PC-3 (cell line): ENCODE results near the gene KCNV2.

Experiments
- EZH2 ChIP-seq: fragments of 300-600 bp; sonication (generic); IDR thresholded peaks from one replicate; pipeline ENCODE4 v1.6.1; 2017; ENCODE audit warnings: antibody characterized with exemption, mild to moderate bottlenecking, low read length; ENCODE audit not compliant: unreplicated experiment
- EZH2phosphoT487 ChIP-seq: fragments of 300-600 bp; sonication (generic); IDR thresholded peaks from 2 replicates; pipeline ENCODE4 v1.6.1; 2018; ENCODE audit warnings: mild to moderate bottlenecking, antibody characterized with exemption, low read length, borderline replicate concordance
- TF ChIP-seq, protein P1 (sequence below): fragments of 300-600 bp; sonication (generic); conservative IDR thresholded peaks from 2 replicates; pipeline ENCODE4 v1.5.1; 2017; ENCODE audit warnings: antibody characterized with exemption, low read depth, mild to moderate bottlenecking, low read length

DNA sequence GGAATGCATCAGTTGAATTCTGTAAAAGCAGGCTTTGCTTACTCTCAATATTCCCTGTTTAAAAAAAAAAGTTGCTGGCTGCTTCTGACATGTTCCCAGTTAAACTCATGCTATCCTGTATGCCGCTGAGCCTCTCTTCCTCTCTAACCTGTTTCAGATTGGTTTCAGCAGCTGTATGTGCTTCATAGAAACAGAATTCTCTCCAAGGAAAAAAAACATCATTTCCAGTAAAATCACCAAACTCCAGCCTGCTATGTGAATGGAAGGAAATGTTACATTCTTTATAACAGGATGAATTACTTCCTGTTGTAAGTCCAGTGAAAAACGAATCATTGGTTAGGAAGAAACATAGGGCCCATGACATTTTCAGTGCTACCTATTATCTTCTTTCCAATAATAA is 25.7 kb upstream of the KCNV2 start:
- TF ChIP-seq EZH2phosphoT487 (no peak), EZH2 (no peak)
- TF ChIP-seq, protein P1, sequence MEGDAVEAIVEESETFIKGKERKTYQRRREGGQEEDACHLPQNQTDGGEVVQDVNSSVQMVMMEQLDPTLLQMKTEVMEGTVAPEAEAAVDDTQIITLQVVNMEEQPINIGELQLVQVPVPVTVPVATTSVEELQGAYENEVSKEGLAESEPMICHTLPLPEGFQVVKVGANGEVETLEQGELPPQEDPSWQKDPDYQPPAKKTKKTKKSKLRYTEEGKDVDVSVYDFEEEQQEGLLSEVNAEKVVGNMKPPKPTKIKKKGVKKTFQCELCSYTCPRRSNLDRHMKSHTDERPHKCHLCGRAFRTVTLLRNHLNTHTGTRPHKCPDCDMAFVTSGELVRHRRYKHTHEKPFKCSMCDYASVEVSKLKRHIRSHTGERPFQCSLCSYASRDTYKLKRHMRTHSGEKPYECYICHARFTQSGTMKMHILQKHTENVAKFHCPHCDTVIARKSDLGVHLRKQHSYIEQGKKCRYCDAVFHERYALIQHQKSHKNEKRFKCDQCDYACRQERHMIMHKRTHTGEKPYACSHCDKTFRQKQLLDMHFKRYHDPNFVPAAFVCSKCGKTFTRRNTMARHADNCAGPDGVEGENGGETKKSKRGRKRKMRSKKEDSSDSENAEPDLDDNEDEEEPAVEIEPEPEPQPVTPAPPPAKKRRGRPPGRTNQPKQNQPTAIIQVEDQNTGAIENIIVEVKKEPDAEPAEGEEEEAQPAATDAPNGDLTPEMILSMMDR, result no peak
